PC-3 (cell line): ENCODE data around the gene INO80C.

Experiments used
- CTCF ChIP-seq: fragments of 300-600 bp; sonication (generic); conservative IDR thresholded peaks from 2 replicates; pipeline ENCODE4 v1.5.1; 2017; ENCODE audit warnings: antibody characterized with exemption, low read depth, mild to moderate bottlenecking, low read length
- EZH2 ChIP-seq: fragments of 300-600 bp; sonication (generic); IDR thresholded peaks from one replicate; pipeline ENCODE4 v1.6.1; 2017; ENCODE audit warnings: antibody characterized with exemption, mild to moderate bottlenecking, low read length; ENCODE audit not compliant: unreplicated experiment
- EZH2phosphoT487 ChIP-seq: fragments of 300-600 bp; sonication (generic); IDR thresholded peaks from 2 replicates; pipeline ENCODE4 v1.6.1; 2018; ENCODE audit warnings: mild to moderate bottlenecking, antibody characterized with exemption, low read length, borderline replicate concordance

- TF ChIP-seq CTCF (no peak), EZH2 (no peak), EZH2phosphoT487 (no peak)
These were observed 37.0 kb downstream of the INO80C start for GRCh38 chr18:35460736-35461161.
